Measurements from ENCODE around the gene GPRIN3.

DNA sequence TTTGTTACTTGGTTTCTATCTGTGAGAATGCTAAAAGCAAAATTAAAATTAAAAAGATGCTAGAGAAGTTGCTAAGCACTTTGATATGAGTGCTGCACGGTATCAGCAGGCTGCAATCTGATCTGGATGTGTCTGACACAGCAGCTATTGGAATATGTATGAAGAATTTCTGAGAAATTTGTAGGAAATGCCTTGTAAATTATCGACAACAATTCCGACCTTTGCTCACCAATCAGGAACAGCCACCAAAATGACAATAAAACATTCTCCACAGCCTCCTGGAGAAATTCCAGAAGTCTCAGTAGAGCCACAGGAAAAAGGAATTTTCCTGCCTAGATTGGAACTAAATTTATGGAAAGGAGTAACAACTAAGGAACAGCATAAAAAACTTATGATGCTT is 113.8 kb downstream of the GPRIN3 start:
- TF ChIP-seq, protein P1, sequence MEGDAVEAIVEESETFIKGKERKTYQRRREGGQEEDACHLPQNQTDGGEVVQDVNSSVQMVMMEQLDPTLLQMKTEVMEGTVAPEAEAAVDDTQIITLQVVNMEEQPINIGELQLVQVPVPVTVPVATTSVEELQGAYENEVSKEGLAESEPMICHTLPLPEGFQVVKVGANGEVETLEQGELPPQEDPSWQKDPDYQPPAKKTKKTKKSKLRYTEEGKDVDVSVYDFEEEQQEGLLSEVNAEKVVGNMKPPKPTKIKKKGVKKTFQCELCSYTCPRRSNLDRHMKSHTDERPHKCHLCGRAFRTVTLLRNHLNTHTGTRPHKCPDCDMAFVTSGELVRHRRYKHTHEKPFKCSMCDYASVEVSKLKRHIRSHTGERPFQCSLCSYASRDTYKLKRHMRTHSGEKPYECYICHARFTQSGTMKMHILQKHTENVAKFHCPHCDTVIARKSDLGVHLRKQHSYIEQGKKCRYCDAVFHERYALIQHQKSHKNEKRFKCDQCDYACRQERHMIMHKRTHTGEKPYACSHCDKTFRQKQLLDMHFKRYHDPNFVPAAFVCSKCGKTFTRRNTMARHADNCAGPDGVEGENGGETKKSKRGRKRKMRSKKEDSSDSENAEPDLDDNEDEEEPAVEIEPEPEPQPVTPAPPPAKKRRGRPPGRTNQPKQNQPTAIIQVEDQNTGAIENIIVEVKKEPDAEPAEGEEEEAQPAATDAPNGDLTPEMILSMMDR (IDR thresholded peaks at IDR 0.05; ENCODE audit: borderline replicate concordance, extremely low read depth, low read length, poor library complexity, severe bottlenecking): no peak
- no peak for TF ChIP-seq EZH2 (IDR thresholded peaks at IDR 0.05; ENCODE audit: borderline replicate concordance, low read depth, low read length, severe bottlenecking)

All from DND-41 (cell line).